ENCODE results near the gene PRKAG2.

The PRKAG2 gene

DNA sequence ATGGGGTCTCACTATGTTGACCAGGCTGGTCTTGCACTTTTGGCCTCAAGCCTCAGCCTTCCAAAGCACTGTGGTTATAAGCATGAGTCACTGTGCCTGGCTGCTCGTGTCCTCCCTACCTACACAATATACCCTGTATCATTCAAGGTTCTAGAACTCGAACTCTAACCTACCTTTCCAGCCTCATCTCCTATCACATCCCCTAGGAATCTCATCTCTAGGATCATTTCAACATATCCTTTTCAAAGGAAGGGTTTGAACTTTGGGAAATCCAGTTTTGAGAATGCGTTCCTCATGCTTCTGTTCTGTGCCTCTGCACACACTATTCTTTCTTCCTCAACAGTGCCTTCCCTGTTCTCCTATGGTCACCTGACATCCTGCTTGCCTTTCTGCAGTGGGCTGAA lies 269.4 kb downstream of the PRKAG2 start:
- H3K4me3 ChIP-seq (ENCODE audit: low read depth, low read length): no peak overlapping the region
- no peak for DNase-seq

DNA sequence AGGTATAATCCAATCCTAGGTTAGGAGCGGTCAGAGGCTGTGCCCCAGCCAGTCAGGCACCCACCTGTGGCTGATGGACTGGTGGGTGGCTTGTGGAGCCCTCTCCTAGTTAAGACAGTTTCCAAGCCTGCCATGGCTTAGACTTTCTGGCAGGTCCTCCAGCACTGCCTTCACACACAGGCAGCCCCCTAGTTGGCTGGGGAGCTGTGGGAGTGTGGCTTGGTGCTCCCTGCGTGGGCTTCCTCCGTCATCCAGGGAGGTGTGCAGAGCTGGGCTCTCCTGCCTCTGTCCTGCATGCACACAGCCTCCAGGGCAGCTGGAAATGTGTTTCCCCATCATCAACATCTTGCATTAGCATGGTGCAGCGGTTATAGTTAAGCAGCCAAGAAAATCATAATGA lies 273.0 kb downstream of the PRKAG2 start:
- TF ChIP-seq, protein P1, sequence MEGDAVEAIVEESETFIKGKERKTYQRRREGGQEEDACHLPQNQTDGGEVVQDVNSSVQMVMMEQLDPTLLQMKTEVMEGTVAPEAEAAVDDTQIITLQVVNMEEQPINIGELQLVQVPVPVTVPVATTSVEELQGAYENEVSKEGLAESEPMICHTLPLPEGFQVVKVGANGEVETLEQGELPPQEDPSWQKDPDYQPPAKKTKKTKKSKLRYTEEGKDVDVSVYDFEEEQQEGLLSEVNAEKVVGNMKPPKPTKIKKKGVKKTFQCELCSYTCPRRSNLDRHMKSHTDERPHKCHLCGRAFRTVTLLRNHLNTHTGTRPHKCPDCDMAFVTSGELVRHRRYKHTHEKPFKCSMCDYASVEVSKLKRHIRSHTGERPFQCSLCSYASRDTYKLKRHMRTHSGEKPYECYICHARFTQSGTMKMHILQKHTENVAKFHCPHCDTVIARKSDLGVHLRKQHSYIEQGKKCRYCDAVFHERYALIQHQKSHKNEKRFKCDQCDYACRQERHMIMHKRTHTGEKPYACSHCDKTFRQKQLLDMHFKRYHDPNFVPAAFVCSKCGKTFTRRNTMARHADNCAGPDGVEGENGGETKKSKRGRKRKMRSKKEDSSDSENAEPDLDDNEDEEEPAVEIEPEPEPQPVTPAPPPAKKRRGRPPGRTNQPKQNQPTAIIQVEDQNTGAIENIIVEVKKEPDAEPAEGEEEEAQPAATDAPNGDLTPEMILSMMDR (IDR thresholded peaks at IDR 0.05; ENCODE audit: low read depth, low read length): no peak
- no peaks in the 10 kb centered on the region for H3K27me3 ChIP-seq

More for the DNA sequence above, 269.4 kb downstream of the PRKAG2 start:
- Histone ChIP-seq H3K36me3 (no peaks in the 10 kb centered on the region), H3K9me3 (no peaks in the 10 kb centered on the region), H3K27me3 (no peaks in the 10 kb centered on the region), H3K4me1 (no peaks in the 10 kb centered on the region)
- TF ChIP-seq, protein P1 (IDR thresholded peaks at IDR 0.05; ENCODE audit: low read depth, low read length): no peak

DNA sequence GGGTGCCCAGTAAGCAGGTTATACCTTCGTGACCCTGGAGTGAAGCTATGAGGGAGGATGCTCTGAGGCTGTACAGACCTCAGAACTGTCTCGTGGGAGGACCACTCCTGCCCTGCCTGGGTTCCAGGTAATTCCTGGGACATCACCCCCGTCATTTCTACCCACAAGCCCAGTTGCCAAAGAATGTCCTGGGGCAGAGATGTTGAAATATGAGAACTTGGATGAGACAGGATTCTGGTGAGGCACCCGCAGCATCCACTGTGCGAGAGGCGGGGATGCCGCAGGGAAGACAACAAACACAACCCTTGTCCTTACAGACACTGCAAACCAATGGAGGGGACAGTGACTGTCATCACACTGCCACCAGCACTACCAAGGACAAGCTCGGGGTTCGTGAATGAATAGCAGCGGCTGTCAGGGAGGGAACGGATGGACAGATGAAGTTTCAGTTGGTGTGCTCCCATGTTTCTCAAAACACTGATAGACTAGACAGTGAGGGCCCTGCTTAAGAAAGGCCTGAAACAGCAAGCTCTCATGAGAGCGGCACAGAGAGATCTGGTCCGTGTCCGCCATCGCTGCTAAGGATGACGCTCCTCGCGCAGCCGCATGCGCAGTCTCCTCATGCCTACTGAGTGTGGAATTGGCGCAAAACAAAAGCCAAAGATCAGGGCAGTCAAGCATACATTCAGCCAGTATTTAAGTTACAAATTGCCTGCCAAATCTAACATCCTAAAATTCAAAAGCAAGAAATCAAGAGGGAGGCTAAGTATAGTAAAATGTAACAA lies 275.2 kb downstream of the PRKAG2 start:
- H3K4me3 ChIP-seq (ENCODE audit: low read depth, low read length): no peak overlapping the region
- no peaks in the 10 kb centered on the region for H3K27me3 ChIP-seq
- H3K9me3 ChIP-seq: no peaks in the 10 kb centered on the region
- TF ChIP-seq, protein P1 (IDR thresholded peaks at IDR 0.05; ENCODE audit: low read depth, low read length): no peak
- H3K36me3 ChIP-seq: no peaks in the 10 kb centered on the region
- no peak for DNase-seq
- no peaks in the 10 kb centered on the region for H3K4me1 ChIP-seq

More for the DNA sequence above, 273.0 kb downstream of the PRKAG2 start:
- Histone ChIP-seq H3K36me3 (no peaks in the 10 kb centered on the region), H3K4me1 (no peaks in the 10 kb centered on the region), H3K4me3 (ENCODE audit: low read depth, low read length) (no peak overlapping the region), H3K9me3 (no peaks in the 10 kb centered on the region)
- DNase-seq: no peak

DNA sequence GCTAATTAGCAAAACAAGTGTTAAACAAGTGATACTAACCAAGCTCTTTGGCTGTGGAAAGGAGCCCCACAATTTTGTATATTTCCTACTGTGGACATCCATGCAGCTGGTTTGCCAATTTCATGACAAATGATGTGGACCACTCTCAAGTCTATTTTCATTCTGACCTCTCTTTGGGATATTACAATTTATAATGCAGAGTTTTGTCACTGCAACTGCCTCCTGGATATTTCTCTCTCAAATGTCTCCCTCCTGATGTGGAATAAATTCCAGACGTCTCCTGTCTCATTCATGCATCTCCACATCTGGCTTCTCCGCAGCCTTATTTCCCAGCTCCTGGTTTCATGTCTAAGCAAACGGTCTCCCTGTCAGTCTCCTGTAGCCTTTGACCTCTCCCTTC lies 276.6 kb downstream of the PRKAG2 start:
- no peaks in the 10 kb centered on the region for H3K9me3 ChIP-seq
- TF ChIP-seq, protein P1 (IDR thresholded peaks at IDR 0.05; ENCODE audit: low read depth, low read length): no peak
- H3K27me3 ChIP-seq: no peaks in the 10 kb centered on the region
- no peak overlapping the region for H3K4me3 ChIP-seq (ENCODE audit: low read depth, low read length)
- DNase-seq: no peak
- no peaks in the 10 kb centered on the region for H3K4me1 ChIP-seq
- no peaks in the 10 kb centered on the region for H3K36me3 ChIP-seq

GRCh38 chr7:151599401-151600227 lies 277.3 kb downstream of the PRKAG2 start:
- Histone ChIP-seq H3K27me3 (no peaks in the 10 kb centered on the region), H3K9me3 (no peaks in the 10 kb centered on the region), H3K36me3 (no peaks in the 10 kb centered on the region), H3K4me3 (ENCODE audit: low read depth, low read length) (no peak overlapping the region), H3K4me1 (no peaks in the 10 kb centered on the region)
- TF ChIP-seq, protein P1 (IDR thresholded peaks at IDR 0.05; ENCODE audit: low read depth, low read length): no peak
- no peak for DNase-seq

Data from BE2C (cell line).